Heart right ventricle (tissue), 16 donors: ENCODE measurements around the gene SP2. TPM values are rescaled to one million over a fixed set of nuclear protein-coding genes. Genes with fewer than 3 reads are reported as not detected.
A peak's percentile ranks its signal among the peaks of the same experiment; 100 is the strongest.

Source experiments
- ATAC-seq, 8 donors: fragments of 200-7000 bp; cut with Tn5 transposase; one replicate each; pipeline ENCODE4 v1.9.1; 2020; ENCODE audit warnings: mild to moderate bottlenecking in 8 of 8, moderate library complexity in 8 of 8, moderate number of reproducible peaks in 1 of 8
- DNase-seq, 2 donors: peaks; one replicate each; pipeline ENCODE4 v3.0.0-alpha.2; 2020
- H3K27ac ChIP-seq, 10 donors: fragments of 200-600 bp; sonication (generic) in 2 of 10; one replicate each; pipeline versions ENCODE4 v1.5.0 to v1.8.0; 2020 to 2022; ENCODE audit warnings: mild to moderate bottlenecking in 3 of 10
- H3K27me3 ChIP-seq, 7 donors: fragments of 200-600 bp; one replicate each; pipeline ENCODE4 v1.8.0; 2021 to 2022; ENCODE audit warnings: mild to moderate bottlenecking in 2 of 7
- H3K36me3 ChIP-seq, 9 donors: fragments of 200-600 bp; sonication (generic) in 1 of 9; one replicate each; pipeline versions ENCODE4 v1.5.0 to v1.8.0; 2020 to 2022; ENCODE audit warnings: mild to moderate bottlenecking in 2 of 9
- H3K4me1 ChIP-seq, 9 donors: fragments of 200-600 bp; sonication (generic) in 1 of 9; one replicate each; pipeline versions ENCODE4 v1.5.0 to v1.8.0; 2020 to 2022; ENCODE audit warnings: mild to moderate bottlenecking in 4 of 9
- H3K4me3 ChIP-seq, 10 donors: fragments of 200-600 bp; sonication (generic) in 2 of 10; one replicate each; pipeline versions ENCODE4 v1.5.0 to v1.8.0; 2020 to 2022; ENCODE audit warnings: mild to moderate bottlenecking in 7 of 10, moderate library complexity in 2 of 10
- H3K9me3 ChIP-seq, 11 donors: fragments of 200-600 bp in 10 of 11; sonication (generic) in 2 of 11; one replicate each; pipeline versions ENCODE4 v1.5.0 to v1.8.0; 2013 to 2022; ENCODE audit warnings: mild to moderate bottlenecking in 2 of 11, control low read depth in 1 of 11, moderate library complexity in 1 of 11
- CTCF ChIP-seq, 9 donors: fragments of 200-600 bp; sonication (generic) in 2 of 9; IDR thresholded peaks; one replicate each; pipeline versions ENCODE4 v1.5.0 to v1.8.0; 2021 to 2022; ENCODE audit warnings: antibody characterized with exemption in 9 of 9, mild to moderate bottlenecking in 5 of 9, moderate library complexity in 1 of 9
- WGBS, 2 donors: extraction: QIAGEN DNeasy Blood & Tissue Kit; methylation state at CpG; one replicate each; pipeline ENCODE4 v1.1.7; 2013; ENCODE audit warnings: inconsistent platforms in 1 of 2; 5-methylcytosine and 5-hydroxymethylcytosine counted together
- intact Hi-C, 10 donors: fragments of 100-400 bp; cut with DNase I; formaldehyde crosslinking; loops; one replicate each; pipeline versions ENCODE4 v1.11.1 to v1.14.2; 2022
- polyA plus RNA-seq, 2 donors: library from polyadenylated mRNA; stranded (reverse); fragments of 200-250 nt; gene quantifications; one replicate each; pipeline ENCODE4 v1.2.3, GENCODE V29; 2013
- total RNA-seq, 10 donors: library from RNA; stranded (reverse); fragmentation: NEBNext Ultra II Directional in 3 of 10; extraction: Animal tissue kit (Norgen Biotek cat#: 25700) in 3 of 10; gene quantifications; one replicate each; pipeline versions ENCODE4 v1.2.1 to v1.2.4, GENCODE V29; 2021 to 2023
- donor health status: Arrhythmogenic right ventricular cardiomyopathy.
- donor health status: ischemic (EF 13 %, LVEDD 7.1; RV severe dilation, severe dysfunction).
- donor health status: healthy with polysubstance abuse.
- donor health status: DM: no; HTN: yes; CAD: no.
- donor health status: DM: no; HTN: no; CAD: no.
- donor health status: ischemic (EF 25% LVEDD 6.9; RV normal size, moderate dysfunction).
- donor health status: ischemic (EF 25% LVEDD 5.7; RV mildly dilated, moderate dysfunction).
- donor health status: healthy.
- donor health status: DM: yes; HTN: yes; CAD: no.
- donor health status: Ischemic cardiomyopathy.
- donor health status: ischemic (EF 35%, LVEDD 5.7; RV mildly dilated, moderate dysfunction).
- donor health status: nonischemic (EF 11% LVEDD 7.7; RV severe dilation, severe dysfunction).
- donor health status: DM: yes; HTN: yes; CAD: no.
- donor health status: PGD.
- donor health status: ischemic (EF 29% LVEDD 5.4; RV normal size, mild dysfunction).
- donor health status: nonischemic (EF 23%, LVEDD 6.1; RV moderate dilation, normal function).

Gene SP2
- total and polyA plus RNA-seq, 12 donors: 4.3 to 18.3 (median 15.8) TPM

- no peak for TF ChIP-seq CTCF (IDR thresholded peaks at IDR 0.05)
- H3K27me3 ChIP-seq: peaks cover 27 to 92% (median 79%) of the 10 kb centered on the region in 7 donors
- no peaks in the 10 kb centered on the region for H3K9me3 ChIP-seq
- no peak for ATAC-seq
- 47 to 63% methylated on average over 23 of the region's 23 CpGs for WGBS, 2 donors
- no peaks in the 10 kb centered on the region for H3K36me3 ChIP-seq
- H3K4me3 ChIP-seq: no peak overlapping the region
- peaks cover 5 to 38% (median 13%) of the 10 kb centered on the region in 9 donors for H3K4me1 ChIP-seq
- H3K27ac ChIP-seq: no peak overlapping the region
- no peak for DNase-seq
- intact Hi-C loops: loop anchor here in 5 of 10 donors (5.0 to 10.0 kb wide), 5 partner anchors 97 to 169 kb away; partner anchors contain the start of gene PNPO (in 4 of the 5)
These were observed 47.9 kb upstream of the SP2 start for GRCh38 chr17:47848198-47848513.

GRCh38 chr17:47850373-47850691, 45.7 kb upstream of the SP2 start:
- H3K4me3 ChIP-seq: peak overlapping the region; percentile 6 to 54 (median 45)
- peaks cover 5 to 39% (median 13%) of the 10 kb centered on the region in 9 donors for H3K4me1 ChIP-seq
- H3K36me3 ChIP-seq: no peaks in the 10 kb centered on the region
- intact Hi-C loops: loop anchor here in 1 of 10 donors (5.0 kb wide), 1 partner anchor 282 kb away; no protein-coding TSS in a partner anchor
- no peak for TF ChIP-seq CTCF (IDR thresholded peaks at IDR 0.05)
- H3K27ac ChIP-seq: peak overlapping the region in 1 of 10 donors; percentile 68
- H3K9me3 ChIP-seq: no peaks in the 10 kb centered on the region
- ATAC-seq (peak in 1 of 8 donors; percentile 12), DNase-seq (no peak)
- WGBS, 2 donors: 42 to 48% methylated on average over 9 of the region's 9 CpGs
- peaks cover 27 to 100% (median 90%) of the 10 kb centered on the region in 7 donors for H3K27me3 ChIP-seq

GRCh38 chr17:47850692-47851573, 45.1 kb upstream of the SP2 start, which contains the start of gene SP6:
Gene SP6 (minus strand): TSS chr17:47851163. CDS start chr17:47848429, 2,734 bp downstream.
- 5 to 6% methylated on average over 61 to 71 of the region's 71 CpGs for WGBS, 2 donors
- peak in 5 of 9 donors; percentile 13 to 52 (median 44) for TF ChIP-seq CTCF (IDR thresholded peaks at IDR 0.05)
- no peaks in the 10 kb centered on the region for H3K36me3 ChIP-seq
- H3K4me1 ChIP-seq: peaks cover 5 to 45% (median 13%) of the 10 kb centered on the region in 9 donors
- H3K27ac ChIP-seq: peak within 1 kb of the TSS in 1 of 10 donors; percentile 68
- DNase-seq (peak; percentile 36 to 55), ATAC-seq (peak; percentile 69 to 87 (median 80))
- H3K9me3 ChIP-seq: no peaks in the 10 kb centered on the region
- intact Hi-C loops: loop anchor here in 1 of 10 donors (5.0 kb wide), 1 partner anchor 281 kb away; no protein-coding TSS in a partner anchor
- H3K4me3 ChIP-seq: peak within 1 kb of the TSS; percentile 6 to 54 (median 45)
- peaks cover 27 to 100% (median 91%) of the 10 kb centered on the region in 7 donors for H3K27me3 ChIP-seq

GRCh38 chr17:47851764-47852112, 44.3 kb upstream of the SP2 start:
- DNase-seq (no peak), ATAC-seq (no peak)
- intact Hi-C loops: loop anchor here in 1 of 10 donors (5.0 kb wide), 1 partner anchor 281 kb away; no protein-coding TSS in a partner anchor
- H3K4me1 ChIP-seq: peaks cover 5 to 47% (median 13%) of the 10 kb centered on the region in 9 donors
- 38 to 39% methylated on average over 11 of the region's 11 CpGs for WGBS, 2 donors
- no peak for TF ChIP-seq CTCF (IDR thresholded peaks at IDR 0.05)
- no peak overlapping the region for H3K27ac ChIP-seq
- H3K9me3 ChIP-seq: no peaks in the 10 kb centered on the region
- H3K4me3 ChIP-seq: no peak overlapping the region
- H3K36me3 ChIP-seq: no peaks in the 10 kb centered on the region
- H3K27me3 ChIP-seq: peaks cover 24 to 98% (median 92%) of the 10 kb centered on the region in 7 donors
